Smooth muscle cell (in vitro differentiated cells): ENCODE measurements around the gene EDIL3. TPM values are rescaled to one million over a fixed set of nuclear protein-coding genes. Genes with fewer than 3 reads are reported as not detected.

Source experiments
- DNase-seq: peaks from one replicate; lab custom pipeline; 2025; ENCODE audit not compliant: unreplicated experiment; lab: John Stamatoyannopoulos, UW
- H2AFZ ChIP-seq: fragments of 200-600 bp; sonication (generic); 2 replicates; pipeline ENCODE4 v1.6.0; 2016; ENCODE audit warnings: antibody characterized with exemption, low read depth, mild to moderate bottlenecking
- H3F3A ChIP-seq: fragments of 200-600 bp; sonication (generic); 2 replicates; pipeline ENCODE4 v1.6.0; 2017; ENCODE audit warnings: antibody characterized with exemption, low read depth
- H3K27ac ChIP-seq: fragments of 200-600 bp; sonication (generic); 2 replicates; pipeline ENCODE4 v1.5.1; 2016; ENCODE audit warnings: low read depth, mild to moderate bottlenecking
- H3K27me3 ChIP-seq: fragments of 200-600 bp; sonication (generic); 2 replicates; pipeline ENCODE4 v1.6.1; 2016; ENCODE audit warnings: low read depth, mild to moderate bottlenecking
- H3K36me3 ChIP-seq: fragments of 200-600 bp; sonication (generic); 2 replicates; pipeline ENCODE4 v1.5.1; 2016; ENCODE audit warnings: low read depth
- H3K4me1 ChIP-seq: fragments of 200-600 bp; sonication (generic); 2 replicates; pipeline ENCODE4 v1.5.1; 2016; ENCODE audit warnings: low read depth
- H3K4me2 ChIP-seq: fragments of 200-600 bp; sonication (generic); 2 replicates; pipeline ENCODE4 v1.6.0; 2016; ENCODE audit warnings: mild to moderate bottlenecking
- H3K4me3 ChIP-seq: fragments of 200-600 bp; sonication (generic); 2 replicates; pipeline ENCODE4 v1.5.1; 2016; ENCODE audit warnings: mild to moderate bottlenecking
- H3K79me2 ChIP-seq: fragments of 200-600 bp; sonication (generic); 2 replicates; pipeline ENCODE4 v1.6.0; 2016; ENCODE audit warnings: low read depth, mild to moderate bottlenecking
- H3K9ac ChIP-seq: fragments of 200-600 bp; sonication (generic); 2 replicates; pipeline ENCODE4 v1.6.0; 2016; ENCODE audit warnings: low read depth
- H3K9me3 ChIP-seq: fragments of 200-600 bp; sonication (generic); replicated peaks from 2 replicates; pipeline ENCODE4 v1.5.1; 2016; ENCODE audit warnings: low read depth
- H4K20me1 ChIP-seq: fragments of 200-600 bp; sonication (generic); 2 replicates; pipeline ENCODE4 v1.6.0; 2016; ENCODE audit warnings: low read depth
- WGBS: methylation state at CpG from one replicate; pipeline ENCODE4 v1.1.7; 2016; ENCODE audit warnings: low lambda C conversion rate; 5-methylcytosine and 5-hydroxymethylcytosine counted together
- polyA plus RNA-seq: library from polyadenylated mRNA; unstranded; fragments of >200 nt; fragmentation: Nextera tagmentation; extraction: Ambion mirVana; gene quantifications from 2 replicates; pipeline ENCODE4 v1.2.1, GENCODE V29; 2016
- total RNA-seq: library from RNA; depleted of rRNA; stranded (reverse); fragments of >200 nt; gene quantifications from 2 replicates; pipeline ENCODE4 v1.2.3, GENCODE V29; 2014
- TF ChIP-seq, protein P1 (sequence below): fragments of 200-600 bp; sonication (generic); IDR thresholded peaks from 2 replicates; pipeline ENCODE4 v1.5.1; 2017; ENCODE audit warnings: borderline replicate concordance, mild to moderate bottlenecking, antibody characterized with exemption; ENCODE audit not compliant: insufficient read depth, poor library complexity, severe bottlenecking

Gene EDIL3
- total and polyA plus RNA-seq, 2 experiments from 2014 or later: 98.4 to 119 TPM

DNA sequence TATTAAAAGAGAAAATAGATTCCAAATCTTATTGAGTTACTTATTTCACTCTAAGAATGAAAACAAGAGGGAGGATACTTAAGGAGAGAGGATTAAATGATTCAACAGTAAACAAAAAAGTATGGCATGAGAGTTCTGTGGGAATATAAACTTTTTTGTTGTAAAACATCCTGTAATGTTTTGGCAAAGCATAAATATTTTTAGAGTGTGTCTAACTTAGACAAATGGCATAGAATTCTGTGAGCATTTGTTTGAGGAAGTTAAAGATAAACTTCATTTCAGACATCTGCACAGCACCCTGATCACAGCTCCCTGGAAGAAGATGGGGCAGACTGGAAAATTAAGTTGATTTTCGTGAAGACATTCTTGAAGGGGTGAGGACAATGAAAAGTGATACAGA is 417.3 kb downstream of the EDIL3 start:
- no peak overlapping the region for H3K9ac ChIP-seq
- TF ChIP-seq, protein P1, sequence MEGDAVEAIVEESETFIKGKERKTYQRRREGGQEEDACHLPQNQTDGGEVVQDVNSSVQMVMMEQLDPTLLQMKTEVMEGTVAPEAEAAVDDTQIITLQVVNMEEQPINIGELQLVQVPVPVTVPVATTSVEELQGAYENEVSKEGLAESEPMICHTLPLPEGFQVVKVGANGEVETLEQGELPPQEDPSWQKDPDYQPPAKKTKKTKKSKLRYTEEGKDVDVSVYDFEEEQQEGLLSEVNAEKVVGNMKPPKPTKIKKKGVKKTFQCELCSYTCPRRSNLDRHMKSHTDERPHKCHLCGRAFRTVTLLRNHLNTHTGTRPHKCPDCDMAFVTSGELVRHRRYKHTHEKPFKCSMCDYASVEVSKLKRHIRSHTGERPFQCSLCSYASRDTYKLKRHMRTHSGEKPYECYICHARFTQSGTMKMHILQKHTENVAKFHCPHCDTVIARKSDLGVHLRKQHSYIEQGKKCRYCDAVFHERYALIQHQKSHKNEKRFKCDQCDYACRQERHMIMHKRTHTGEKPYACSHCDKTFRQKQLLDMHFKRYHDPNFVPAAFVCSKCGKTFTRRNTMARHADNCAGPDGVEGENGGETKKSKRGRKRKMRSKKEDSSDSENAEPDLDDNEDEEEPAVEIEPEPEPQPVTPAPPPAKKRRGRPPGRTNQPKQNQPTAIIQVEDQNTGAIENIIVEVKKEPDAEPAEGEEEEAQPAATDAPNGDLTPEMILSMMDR: no peak
- no peaks in the 10 kb centered on the region for H3K27me3 ChIP-seq
- H3K4me1 ChIP-seq: no peaks in the 10 kb centered on the region
- H3K36me3 ChIP-seq: no peaks in the 10 kb centered on the region
- no peaks in the 10 kb centered on the region for H3K79me2 ChIP-seq
- no peak overlapping the region for H3K27ac ChIP-seq
- H2AFZ ChIP-seq: no peak overlapping the region
- no peak overlapping the region for H3K4me2 ChIP-seq
- H3F3A ChIP-seq: no peaks in the 10 kb centered on the region
- H3K4me3 ChIP-seq: no peak overlapping the region
- 86% methylated on average over 1 of the region's 1 CpG for WGBS
- no peak for DNase-seq
- H3K9me3 ChIP-seq: no peaks in the 10 kb centered on the region
- no peaks in the 10 kb centered on the region for H4K20me1 ChIP-seq

DNA sequence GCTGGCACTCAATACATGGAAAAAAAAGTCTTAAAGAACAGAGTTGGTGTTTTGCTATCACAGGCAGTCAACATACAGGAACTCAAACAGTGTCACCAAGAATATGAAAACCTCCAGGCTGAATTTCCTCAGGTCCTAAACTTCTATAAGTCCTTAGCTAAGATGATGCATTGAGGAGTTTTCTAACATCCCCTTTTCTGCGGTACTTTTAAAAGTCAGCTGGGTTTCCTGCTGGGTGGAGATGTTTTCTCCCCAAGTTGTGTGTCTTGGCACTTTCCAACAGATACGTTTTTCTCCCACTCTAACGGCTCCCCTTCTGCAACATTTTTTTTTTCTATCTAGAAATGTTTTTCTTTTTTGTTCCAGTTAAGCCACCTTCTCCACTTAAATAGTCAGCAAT is 419.2 kb downstream of the EDIL3 start:
- H3K27ac ChIP-seq: no peak overlapping the region
- WGBS: 88% methylated on average over 3 of the region's 3 CpGs

DNA sequence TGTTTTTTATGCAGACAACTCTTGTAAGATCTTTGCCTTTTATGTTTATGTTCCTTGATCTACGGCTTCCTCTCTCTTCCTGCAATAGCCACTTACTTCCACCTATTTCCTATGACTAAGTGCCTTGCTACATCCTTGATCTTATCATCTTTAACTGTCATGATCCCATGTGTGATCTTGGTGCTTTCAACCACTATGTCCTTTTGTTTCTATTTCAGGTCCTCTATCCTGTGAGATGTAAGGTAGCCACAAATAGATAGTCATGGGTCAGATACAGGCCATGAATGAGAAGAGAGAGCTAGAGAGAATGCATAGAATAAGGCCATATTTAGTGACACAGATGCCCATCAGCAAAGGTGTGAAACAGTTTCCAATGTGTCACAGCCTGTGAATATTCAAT is 420.4 kb downstream of the EDIL3 start:
- Histone ChIP-seq H3F3A (no peaks in the 10 kb centered on the region), H3K4me3 (no peak overlapping the region), H3K9me3 (no peaks in the 10 kb centered on the region), H3K36me3 (no peaks in the 10 kb centered on the region), H3K4me2 (no peak overlapping the region), H3K4me1 (no peaks in the 10 kb centered on the region), H2AFZ (no peak overlapping the region), H3K27me3 (no peaks in the 10 kb centered on the region), H3K27ac (no peak overlapping the region), H4K20me1 (no peaks in the 10 kb centered on the region), H3K9ac (no peak overlapping the region), H3K79me2 (no peaks in the 10 kb centered on the region)
- no peak for DNase-seq
- WGBS: 89% methylated on average over 1 of the region's 1 CpG
- TF ChIP-seq, protein P1: no peak

More for the DNA sequence above, 419.2 kb downstream of the EDIL3 start:
- no peak for DNase-seq
- Histone ChIP-seq H4K20me1 (no peaks in the 10 kb centered on the region), H3K4me3 (no peak overlapping the region), H3K9ac (no peak overlapping the region), H3K36me3 (no peaks in the 10 kb centered on the region), H3K4me2 (no peak overlapping the region), H3K27me3 (no peaks in the 10 kb centered on the region), H3F3A (no peaks in the 10 kb centered on the region), H2AFZ (no peak overlapping the region), H3K4me1 (no peaks in the 10 kb centered on the region), H3K9me3 (no peaks in the 10 kb centered on the region), H3K79me2 (no peaks in the 10 kb centered on the region)
- TF ChIP-seq, protein P1: no peak

DNA sequence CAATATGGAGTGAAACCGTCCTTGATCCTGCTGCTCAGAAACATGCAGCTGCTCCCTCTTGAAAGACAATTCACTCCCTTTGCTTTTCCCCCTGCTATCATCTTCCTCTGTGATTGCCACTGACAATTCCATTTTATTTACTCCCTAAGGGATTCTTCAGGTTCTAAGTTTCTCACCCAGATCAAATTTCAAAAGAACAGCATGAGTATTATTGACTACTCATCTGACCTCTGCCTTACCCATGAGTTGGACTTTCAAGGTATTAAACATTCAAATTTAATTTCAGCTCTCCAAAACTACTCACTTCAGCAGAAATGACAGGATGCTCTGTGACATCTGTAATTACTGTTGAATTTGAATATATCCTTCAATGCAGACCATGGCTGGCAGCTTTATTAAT is 427.5 kb downstream of the EDIL3 start:
- H3K4me3 ChIP-seq: no peak overlapping the region
- TF ChIP-seq, protein P1: no peak
- H3K27me3 ChIP-seq: no peaks in the 10 kb centered on the region
- DNase-seq: no peak
- no peak overlapping the region for H2AFZ ChIP-seq
- no peak overlapping the region for H3K27ac ChIP-seq
- no peaks in the 10 kb centered on the region for H4K20me1 ChIP-seq
- H3K9ac ChIP-seq: no peak overlapping the region
- no peaks in the 10 kb centered on the region for H3K79me2 ChIP-seq
- 72% methylated on average over 1 of the region's 1 CpG for WGBS
- H3F3A ChIP-seq: no peaks in the 10 kb centered on the region
- no peaks in the 10 kb centered on the region for H3K36me3 ChIP-seq
- peaks cover 12% of the 10 kb centered on the region for H3K4me1 ChIP-seq
- no peak overlapping the region for H3K4me2 ChIP-seq
- H3K9me3 ChIP-seq: no peaks in the 10 kb centered on the region
